Endodermal cell (in vitro differentiated cells): ENCODE data around the gene SPEM1. TPM values are rescaled to one million over a fixed set of nuclear protein-coding genes. Genes with fewer than 3 reads are reported as not detected.

Source experiments
- DNase-seq: peaks from one replicate; pipeline ENCODE4 v3.0.0-alpha.2; 2017
- H3K27ac ChIP-seq: 2 replicates; pipeline ENCODE4 v1.5.1; 2013; ENCODE audit warnings: mild to moderate bottlenecking, low read depth, low read length, moderate library complexity
- H3K27me3 ChIP-seq: 2 replicates; pipeline ENCODE4 v1.6.1; 2013; ENCODE audit warnings: mild to moderate bottlenecking, low read length, moderate library complexity; ENCODE audit not compliant: insufficient read depth, control insufficient read depth, poor library complexity, severe bottlenecking
- H3K36me3 ChIP-seq: 2 replicates; pipeline ENCODE4 v1.7.0; 2013; ENCODE audit warnings: mild to moderate bottlenecking, low read length, moderate library complexity; ENCODE audit not compliant: control insufficient read depth, insufficient read depth
- H3K4me1 ChIP-seq: one replicate; pipeline ENCODE4 v1.7.0; 2013; ENCODE audit warnings: low read length; ENCODE audit not compliant: control insufficient read depth, insufficient read depth
- H3K4me3 ChIP-seq: 2 replicates; pipeline ENCODE4 v1.5.1; 2013; ENCODE audit warnings: mild to moderate bottlenecking, low read length, moderate library complexity
- H3K9ac ChIP-seq: 2 replicates; pipeline ENCODE4 v1.6.1; 2013; ENCODE audit warnings: mild to moderate bottlenecking, low read length, moderate library complexity; ENCODE audit not compliant: poor library complexity, severe bottlenecking; ENCODE audit errors: extremely low read depth
- H3K9me3 ChIP-seq: 2 replicates; pipeline ENCODE4 v1.6.1; 2013; ENCODE audit warnings: mild to moderate bottlenecking, low read length, moderate library complexity; ENCODE audit not compliant: control insufficient read depth
- H3K27ac Mint-ChIP-seq: 2 replicates; pipeline ENCODE4 v1.8.0; 2020; ENCODE audit warnings: mixed read lengths
- H3K27me3 Mint-ChIP-seq: 2 replicates; pipeline ENCODE4 v1.8.0; 2021; ENCODE audit warnings: mild to moderate bottlenecking, mixed read lengths; ENCODE audit not compliant: insufficient read depth
- H3K36me3 Mint-ChIP-seq: 2 replicates; pipeline ENCODE4 v1.8.0; 2020; ENCODE audit warnings: low read depth, mixed read lengths
- H3K4me1 Mint-ChIP-seq: 2 replicates; pipeline ENCODE4 v1.8.0; 2020; ENCODE audit warnings: mixed read lengths
- H3K4me3 Mint-ChIP-seq: 2 replicates; pipeline ENCODE4 v1.8.0; 2020; ENCODE audit warnings: mild to moderate bottlenecking, moderate library complexity, mixed read lengths
- H3K9me3 Mint-ChIP-seq: 2 replicates; pipeline ENCODE4 v1.8.0; 2020; ENCODE audit warnings: mild to moderate bottlenecking, mixed read lengths
- CTCF ChIP-seq: fragments of 200-600 bp; sonication (generic); conservative IDR thresholded peaks from 2 replicates; pipeline ENCODE4 v1.5.0; 2021; ENCODE audit warnings: antibody characterized with exemption, mild to moderate bottlenecking
- WGBS, 2 experiments: methylation state at CpG; one replicate each; pipeline versions ENCODE4 v1.1.5 to v1.1.7; 2013; ENCODE audit warnings: missing lambda C conversion rate in 2 of 2, mixed read lengths in 1 of 2; ENCODE audit not compliant: insufficient coverage in 1 of 2, insufficient read length in 1 of 2; 5-methylcytosine and 5-hydroxymethylcytosine counted together
- total RNA-seq, 2 donors: library from RNA; stranded (reverse); fragmentation: NEBNext Ultra II Directional in 1 of 2; extraction: Animal tissue kit (Norgen Biotek cat#: 25700) in 1 of 2; gene quantifications; 2 replicates in 1 of 2; 3 replicates in 1 of 2; pipeline ENCODE4 v1.2.1, GENCODE V29; 2021

SPEM1 gene
- total RNA-seq, 2 donors from 2014 or later = 0.46 to 0.49 TPM

GRCh38 chr17:7437950-7438614 lies 18.0 kb downstream of the SPEM1 start:
- no peaks in the 10 kb centered on the region for H3K36me3 ChIP-seq
- H3K27ac Mint-ChIP-seq = peak overlapping the region; percentile 67
- no peaks in the 10 kb centered on the region for H3K36me3 Mint-ChIP-seq
- 6% methylated on average over 28 to 48 of the region's 48 CpGs for WGBS, 2 experiments
- no peak for TF ChIP-seq CTCF
- H3K4me1 ChIP-seq = peaks cover 3% of the 10 kb centered on the region
- H3K27ac ChIP-seq = no peak overlapping the region
- no peak overlapping the region for H3K9ac ChIP-seq
- peaks cover 51% of the 10 kb centered on the region for H3K27me3 ChIP-seq
- peak; percentile 93 for DNase-seq
- peaks cover 13% of the 10 kb centered on the region for H3K4me1 Mint-ChIP-seq
- H3K9me3 ChIP-seq = no peaks in the 10 kb centered on the region
- H3K4me3 Mint-ChIP-seq = peak overlapping the region; percentile 83
- peak overlapping the region; percentile 91 for H3K4me3 ChIP-seq
- H3K27me3 Mint-ChIP-seq = peaks cover 65% of the 10 kb centered on the region
- no peaks in the 10 kb centered on the region for H3K9me3 Mint-ChIP-seq

- TF ChIP-seq CTCF = no peak
- Histone ChIP-seq H3K27me3 (peaks cover 51% of the 10 kb centered on the region), H3K9ac (no peak overlapping the region), H3K4me3 (peak overlapping the region; percentile 91), H3K36me3 (no peaks in the 10 kb centered on the region), H3K4me1 (peaks cover 3% of the 10 kb centered on the region), H3K27ac (no peak overlapping the region), H3K9me3 (no peaks in the 10 kb centered on the region)
- Mint-ChIP-seq H3K36me3 (no peaks in the 10 kb centered on the region), H3K4me3 (peak overlapping the region; percentile 83), H3K27me3 (peaks cover 73% of the 10 kb centered on the region), H3K27ac (no peak overlapping the region), H3K9me3 (no peaks in the 10 kb centered on the region), H3K4me1 (peaks cover 13% of the 10 kb centered on the region)
- no peak for DNase-seq
- WGBS, 2 experiments = 45 to 46% methylated on average over 4 to 11 of the region's 11 CpGs
These were observed 18.7 kb downstream of the SPEM1 start for GRCh38 chr17:7438656-7439460.

GRCh38 chr17:7439462-7440112 lies 19.5 kb downstream of the SPEM1 start, which contains the start of gene FGF11:
TSS of gene FGF11 (plus strand) at chr17:7439512. CDS start at chr17:7439621, 109 bp downstream.
- Histone ChIP-seq H3K9me3 (no peaks in the 10 kb centered on the region), H3K27me3 (peaks cover 51% of the 10 kb centered on the region), H3K4me3 (peak within 1 kb of the TSS; percentile 91), H3K9ac (peak within 1 kb of the TSS; percentile 74), H3K36me3 (no peaks in the 10 kb centered on the region), H3K27ac (peak within 1 kb of the TSS; percentile 96), H3K4me1 (peaks cover 3% of the 10 kb centered on the region)
- no peaks in the 10 kb centered on the region for H3K9me3 Mint-ChIP-seq
- no peak for TF ChIP-seq CTCF
- peak within 1 kb of the TSS; percentile 83 for H3K4me3 Mint-ChIP-seq
- peak; percentile 76 for DNase-seq
- WGBS, 2 experiments = 0 to 2% methylated on average over 4 to 50 of the region's 50 CpGs
- H3K27me3 Mint-ChIP-seq = peaks cover 80% of the 10 kb centered on the region
- peaks cover 13% of the 10 kb centered on the region for H3K4me1 Mint-ChIP-seq
- H3K36me3 Mint-ChIP-seq = no peaks in the 10 kb centered on the region
- peak within 1 kb of the TSS; percentile 87 for H3K27ac Mint-ChIP-seq
